ENCODE data around the gene TBCC. TPM values are rescaled to one million over a fixed set of nuclear protein-coding genes. Genes with fewer than 3 reads are reported as not detected.

Gene TBCC
- total RNA-seq, 1 experiment from 2014 or later, result 47.8 TPM

- no peak for DNase-seq (ENCODE audit: low read depth)
These were observed 49.2 kb downstream of the TBCC start for GRCh38 chr6:42696526-42697267.

DNA sequence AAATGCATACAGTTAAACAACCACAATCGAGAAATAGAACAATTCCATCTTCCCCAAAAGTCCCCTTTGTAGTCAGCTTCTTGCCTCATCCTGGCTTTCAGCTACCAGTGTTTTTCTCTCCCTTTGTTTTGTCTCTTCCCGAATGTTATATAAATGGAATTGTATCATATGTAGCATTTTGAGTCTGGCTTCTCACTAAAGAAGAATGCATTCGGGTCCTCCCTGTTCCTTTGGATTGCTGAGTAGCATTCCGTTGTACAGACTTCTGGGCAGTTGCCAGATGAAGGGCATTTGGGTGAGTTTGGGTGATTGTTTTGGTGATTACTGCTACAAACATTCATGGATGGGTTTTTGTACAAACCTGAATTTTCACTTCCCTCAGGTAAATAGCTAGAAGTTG is 51.3 kb downstream of the TBCC start:
- DNase-seq (ENCODE audit: low read depth), result no peak

Other genes starting within 250 kb of the TBCC start
- gene UBR2, start 182.1 kb downstream of the TBCC start, total RNA-seq (2014; rRNA removed; shearing (Covaris generic)), result 20.6 and 22.6 TPM in 2 replicates
- 1.8 and 2.5 TPM in 2 replicates for gene PRPH2, start 23.5 kb downstream of the TBCC start, total RNA-seq (2014; rRNA removed; shearing (Covaris generic))
- 4.2 and 4.4 TPM in 2 replicates for gene BICRAL, start 35.9 kb upstream of the TBCC start, total RNA-seq (2014; rRNA removed; shearing (Covaris generic))
- gene RPL7L1, start 133.5 kb upstream of the TBCC start, total RNA-seq (2014; rRNA removed; shearing (Covaris generic)), result 142 and 157 TPM in 2 replicates
- not detected in 2 replicates for gene PTCRA, start 169.9 kb upstream of the TBCC start, total RNA-seq (2014; rRNA removed; shearing (Covaris generic))
- gene CNPY3, start 183.4 kb upstream of the TBCC start, total RNA-seq (2014; rRNA removed; shearing (Covaris generic)), result 70.0 and 83.3 TPM in 2 replicates
- gene GNMT, start 214.7 kb upstream of the TBCC start, total RNA-seq (2014; rRNA removed; shearing (Covaris generic)), result 0.12 TPM in 1 of 2 replicates, not detected in the other
- 16.5 and 18.1 TPM in 2 replicates for gene PEX6, start 233.1 kb upstream of the TBCC start, total RNA-seq (2014; rRNA removed; shearing (Covaris generic))
- 81.0 and 98.6 TPM in 2 replicates for gene PPP2R5D, start 238.5 kb upstream of the TBCC start, total RNA-seq (2014; rRNA removed; shearing (Covaris generic))

All from RPMI7951 (cell line).